Ovary (tissue), 3 donors: ENCODE results near the gene RNLS.

Experiments
- POLR2A ChIP-seq: fragments of 450-650 bp; IDR thresholded peaks from one replicate; pipeline ENCODE4 v1.6.1; 2017; ENCODE audit warnings: antibody characterized with exemption, mild to moderate bottlenecking, moderate library complexity
- TF ChIP-seq, protein P1 (sequence below), 3 donors: fragments of 450-650 bp in 2 of 3; fragments of 200-600 bp in 1 of 3; IDR thresholded peaks; one replicate each; pipeline versions ENCODE4 v1.5.1 to v1.8.0; 2016 to 2022; ENCODE audit warnings: antibody characterized with exemption in 3 of 3, mild to moderate bottlenecking in 1 of 3
- donor health status: DM: no; HTN: no; CAD: no.

DNA sequence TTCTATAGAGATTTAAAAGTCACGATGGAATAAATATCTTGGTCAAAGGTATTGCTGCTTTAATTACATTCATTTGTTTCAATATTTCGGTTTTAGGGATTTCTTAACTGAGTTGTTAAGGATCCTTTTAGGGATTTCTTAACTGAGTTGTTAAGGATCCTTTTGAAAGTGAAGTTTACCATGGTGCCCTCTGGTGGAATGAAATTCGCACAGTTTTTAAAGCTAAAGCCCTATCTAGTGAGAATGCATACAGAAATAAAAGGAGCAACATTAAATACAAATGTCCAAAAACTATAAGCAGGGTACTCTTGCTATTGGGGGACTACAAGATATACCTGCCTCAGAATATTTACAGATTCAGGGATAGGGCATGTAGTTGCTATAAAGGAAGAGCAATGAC lies 193.7 kb downstream of the RNLS start:
- no peak for TF ChIP-seq POLR2A
- TF ChIP-seq, protein P1, sequence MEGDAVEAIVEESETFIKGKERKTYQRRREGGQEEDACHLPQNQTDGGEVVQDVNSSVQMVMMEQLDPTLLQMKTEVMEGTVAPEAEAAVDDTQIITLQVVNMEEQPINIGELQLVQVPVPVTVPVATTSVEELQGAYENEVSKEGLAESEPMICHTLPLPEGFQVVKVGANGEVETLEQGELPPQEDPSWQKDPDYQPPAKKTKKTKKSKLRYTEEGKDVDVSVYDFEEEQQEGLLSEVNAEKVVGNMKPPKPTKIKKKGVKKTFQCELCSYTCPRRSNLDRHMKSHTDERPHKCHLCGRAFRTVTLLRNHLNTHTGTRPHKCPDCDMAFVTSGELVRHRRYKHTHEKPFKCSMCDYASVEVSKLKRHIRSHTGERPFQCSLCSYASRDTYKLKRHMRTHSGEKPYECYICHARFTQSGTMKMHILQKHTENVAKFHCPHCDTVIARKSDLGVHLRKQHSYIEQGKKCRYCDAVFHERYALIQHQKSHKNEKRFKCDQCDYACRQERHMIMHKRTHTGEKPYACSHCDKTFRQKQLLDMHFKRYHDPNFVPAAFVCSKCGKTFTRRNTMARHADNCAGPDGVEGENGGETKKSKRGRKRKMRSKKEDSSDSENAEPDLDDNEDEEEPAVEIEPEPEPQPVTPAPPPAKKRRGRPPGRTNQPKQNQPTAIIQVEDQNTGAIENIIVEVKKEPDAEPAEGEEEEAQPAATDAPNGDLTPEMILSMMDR (IDR thresholded peaks at IDR 0.05) = peak in 1 of 3 donors; percentile 61
